Bronchial epithelial cell (primary cell): ENCODE measurements around the gene NPIPA1. TPM values are rescaled to one million over a fixed set of nuclear protein-coding genes. Genes with fewer than 3 reads are reported as not detected.
"Not testable (repeated sequence)": the region's sequence is repeated elsewhere in the genome, so short reads cannot be mapped to it uniquely, and the experiment has no call there.

ENCODE experiments used
- DNase-seq: peaks from one replicate; pipeline ENCODE4 v3.0.0-alpha.2; 2010; ENCODE audit warnings: low read depth
- FAIRE-seq: peaks from 2 replicates; lab custom pipeline; 2011; peaks lifted over from hg19 to GRCh38; lab: Jason Lieb, UNC
- H3K27me3 ChIP-seq: 2 replicates; pipeline ENCODE4 v1.5.1; 2011; ENCODE audit warnings: low read length; ENCODE audit not compliant: control insufficient read depth, insufficient read depth
- H3K36me3 ChIP-seq: 2 replicates; pipeline ENCODE4 v1.5.1; 2011; ENCODE audit warnings: low read length; ENCODE audit not compliant: control insufficient read depth, insufficient read depth
- H3K4me3 ChIP-seq: 2 replicates; pipeline ENCODE4 v1.5.1; 2011; ENCODE audit warnings: mild to moderate bottlenecking, low read depth, low read length, control low read depth
- total RNA-seq: library from RNA; depleted of rRNA; stranded (reverse); fragments of >200 nt; gene quantifications from 2 replicates; pipeline ENCODE4 v1.2.1, GENCODE V29; 2014

NPIPA1 gene
- total RNA-seq, result 43.7 and 65.7 TPM in 2 replicates

DNA sequence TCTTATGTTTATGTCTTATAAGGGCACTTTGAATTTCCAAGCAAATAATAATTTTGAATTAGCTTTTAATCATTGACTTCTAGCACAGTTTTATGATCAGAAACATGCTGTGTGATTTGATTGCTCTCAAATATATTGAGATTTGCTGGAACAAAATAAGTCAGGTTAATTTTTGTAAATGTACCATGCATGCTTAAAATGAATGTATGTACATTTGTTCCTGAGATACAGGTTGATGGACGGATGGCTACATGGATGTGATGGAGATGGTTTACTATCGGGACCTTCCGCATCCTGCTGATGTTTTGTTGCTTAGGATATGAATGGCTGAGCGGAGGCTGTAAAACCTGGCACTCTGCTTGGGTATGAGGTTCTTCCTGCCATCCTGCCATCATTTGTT, at the start of gene NPIPA1:
Gene NPIPA1 (plus strand): TSS at position 301 of the 400 bp plus-strand sequence. CDS start 0 bp downstream, at position 301.
- not testable (repeated sequence) for H3K36me3 ChIP-seq, DNase-seq, H3K4me3 ChIP-seq, H3K27me3 ChIP-seq, FAIRE-seq

DNA sequence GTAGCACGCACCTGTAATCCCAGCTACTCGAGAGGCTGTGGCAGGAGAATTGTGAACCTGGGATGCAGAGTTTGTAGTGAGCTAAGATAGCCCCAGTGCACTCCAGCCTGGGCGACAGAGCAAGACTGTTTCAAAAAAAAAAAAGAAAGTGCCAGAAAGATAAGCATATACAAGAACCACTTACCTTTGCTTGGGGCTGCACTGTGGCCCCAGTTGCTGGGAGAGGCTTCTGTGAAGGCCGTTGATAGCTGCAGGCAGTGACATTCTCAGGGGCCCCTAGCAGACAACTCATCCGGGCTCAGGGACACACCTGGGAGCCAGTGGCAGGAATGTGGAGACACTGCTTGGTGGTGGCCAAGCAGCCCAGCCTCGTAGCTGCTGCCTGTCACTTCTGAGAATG, 45.1 kb upstream of the NPIPA1 start:
- DNase-seq, H3K4me3 ChIP-seq, H3K27me3 ChIP-seq, H3K36me3 ChIP-seq, FAIRE-seq: not testable (repeated sequence)

DNA sequence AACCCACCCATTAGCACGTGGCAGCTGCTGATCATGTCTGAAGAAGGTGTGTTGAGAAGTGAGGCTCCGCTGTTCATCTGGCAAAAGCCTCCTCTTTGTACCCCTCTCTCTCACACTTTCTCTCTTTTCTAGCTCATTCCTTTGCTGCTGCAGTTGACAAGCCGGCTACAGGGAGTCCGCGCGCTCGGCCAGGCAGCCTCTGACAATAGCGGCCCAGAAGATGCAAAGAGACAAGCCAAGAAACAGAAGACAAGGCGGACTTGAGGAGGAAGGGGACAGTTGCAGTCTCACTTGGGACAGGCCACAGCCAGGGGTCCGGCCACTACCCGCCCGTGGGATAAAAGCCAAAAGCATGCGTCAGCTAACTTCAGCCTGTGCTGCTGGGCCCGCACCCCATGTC, 41.9 kb upstream of the NPIPA1 start:
- FAIRE-seq, H3K36me3 ChIP-seq, H3K4me3 ChIP-seq, H3K27me3 ChIP-seq, DNase-seq: not testable (repeated sequence)

DNA sequence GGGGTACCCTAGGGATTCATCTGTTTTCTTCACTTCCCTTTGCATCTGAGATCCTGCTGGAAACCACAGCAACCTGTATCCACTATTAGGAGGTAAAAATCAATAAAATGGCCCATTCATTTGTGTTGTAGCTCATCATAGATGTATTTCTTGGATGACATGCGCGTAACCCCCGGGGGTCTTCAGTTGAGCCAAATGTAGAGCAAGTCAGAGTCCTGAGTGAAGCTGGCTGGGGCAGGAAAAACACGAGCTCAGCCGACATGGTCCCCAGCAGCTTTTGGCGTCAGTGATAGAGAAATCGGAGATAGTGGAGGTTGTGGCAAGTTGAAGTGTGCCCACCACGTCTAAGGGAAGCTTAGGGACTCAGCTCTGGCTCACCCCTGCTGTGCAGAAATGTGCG, 41.2 kb upstream of the NPIPA1 start:
- H3K27me3 ChIP-seq, FAIRE-seq, DNase-seq, H3K4me3 ChIP-seq, H3K36me3 ChIP-seq: not testable (repeated sequence)

DNA sequence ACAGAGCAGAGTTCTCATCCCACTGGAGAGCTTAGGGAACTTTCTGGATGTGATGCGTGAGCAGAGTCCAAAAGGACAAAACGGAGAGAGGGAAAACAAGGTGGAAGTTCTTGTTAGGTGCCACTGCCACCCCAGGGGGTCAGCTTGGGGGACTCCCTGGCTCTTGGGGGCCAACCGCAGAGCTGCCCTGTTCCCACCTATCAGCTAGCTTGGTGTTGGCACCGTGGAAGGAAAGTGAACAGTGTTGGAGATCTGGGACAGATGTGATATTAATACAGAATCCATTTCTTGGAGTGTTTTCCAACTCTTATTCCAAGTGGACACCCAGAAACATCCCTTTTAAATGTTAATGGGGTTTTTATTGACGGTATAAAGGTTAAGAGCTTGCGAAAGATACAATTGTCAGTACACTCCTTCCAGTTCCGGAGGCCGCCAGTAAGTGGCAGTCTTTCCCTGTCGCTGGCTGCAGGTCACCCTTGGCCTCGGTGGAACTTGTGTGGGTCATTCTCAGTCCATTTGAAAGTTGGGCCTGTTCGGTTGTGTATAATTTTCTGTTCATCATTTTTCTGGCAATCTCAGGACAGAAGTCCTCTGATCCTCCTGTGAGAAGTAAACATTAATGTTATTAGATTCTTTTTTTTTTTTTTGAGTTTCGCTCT, 40.1 kb upstream of the NPIPA1 start:
- H3K4me3 ChIP-seq, H3K36me3 ChIP-seq, FAIRE-seq, DNase-seq, H3K27me3 ChIP-seq: not testable (repeated sequence)

DNA sequence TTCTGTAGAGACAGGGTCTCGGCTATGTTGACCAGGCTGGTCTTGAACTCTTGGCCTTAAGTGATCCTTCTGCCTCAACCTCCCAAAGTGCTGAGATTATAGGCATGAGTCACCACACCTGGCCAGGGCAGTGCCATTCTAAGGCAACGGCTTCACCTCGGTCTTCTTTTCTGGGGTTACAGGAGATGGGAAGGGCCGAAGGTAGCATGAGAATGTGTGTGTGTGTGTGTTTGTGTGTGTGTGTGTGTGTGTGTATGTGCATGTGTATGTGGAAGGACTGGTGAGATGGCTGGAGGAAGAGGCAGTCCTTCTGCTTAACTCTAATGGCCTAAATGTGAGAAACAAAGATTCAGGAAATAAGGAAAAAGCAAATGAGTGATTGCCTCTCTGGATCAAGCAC, 39.1 kb upstream of the NPIPA1 start:
- H3K4me3 ChIP-seq, FAIRE-seq: not testable (repeated sequence)

DNA sequence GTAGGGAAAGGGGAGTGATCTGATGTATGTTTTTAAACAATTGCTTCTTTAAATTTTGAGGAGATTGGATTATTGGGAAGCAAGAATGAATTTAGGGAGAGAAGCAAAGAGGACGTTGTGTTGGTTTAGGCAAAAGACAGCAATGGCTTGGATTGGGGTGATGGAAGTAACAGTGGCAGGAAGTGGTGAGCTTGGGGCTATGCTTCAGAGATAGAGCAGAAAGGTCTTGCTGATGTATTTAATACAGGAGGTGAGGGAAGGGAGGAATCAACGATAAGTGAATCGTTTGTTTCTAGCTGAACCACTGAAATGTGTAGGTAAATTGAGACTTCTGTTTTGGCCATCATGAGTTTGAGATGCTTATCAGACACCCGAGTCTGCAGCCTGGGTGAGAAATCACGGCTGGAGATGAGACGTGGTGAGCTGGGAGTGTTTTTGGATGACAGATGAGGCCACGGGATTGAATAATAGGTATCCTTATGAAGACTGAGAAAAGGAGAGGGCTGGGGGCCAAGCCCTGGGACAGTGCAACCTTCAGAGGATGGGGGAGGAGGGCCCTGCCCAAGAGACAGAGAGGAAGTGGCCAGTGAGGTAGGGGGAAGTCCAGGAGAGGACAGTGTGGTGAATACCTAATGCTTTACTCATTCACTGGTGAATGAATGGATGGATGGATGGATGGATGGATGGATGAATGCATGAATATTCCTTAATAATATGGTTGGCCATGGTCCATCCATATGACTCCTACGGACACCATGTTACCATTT, 33.9 kb upstream of the NPIPA1 start:
- not testable (repeated sequence) for H3K36me3 ChIP-seq, DNase-seq, H3K27me3 ChIP-seq, FAIRE-seq, H3K4me3 ChIP-seq

More for the DNA sequence above, 39.1 kb upstream of the NPIPA1 start:
- H3K36me3 ChIP-seq, H3K27me3 ChIP-seq, DNase-seq: not testable (repeated sequence)

DNA sequence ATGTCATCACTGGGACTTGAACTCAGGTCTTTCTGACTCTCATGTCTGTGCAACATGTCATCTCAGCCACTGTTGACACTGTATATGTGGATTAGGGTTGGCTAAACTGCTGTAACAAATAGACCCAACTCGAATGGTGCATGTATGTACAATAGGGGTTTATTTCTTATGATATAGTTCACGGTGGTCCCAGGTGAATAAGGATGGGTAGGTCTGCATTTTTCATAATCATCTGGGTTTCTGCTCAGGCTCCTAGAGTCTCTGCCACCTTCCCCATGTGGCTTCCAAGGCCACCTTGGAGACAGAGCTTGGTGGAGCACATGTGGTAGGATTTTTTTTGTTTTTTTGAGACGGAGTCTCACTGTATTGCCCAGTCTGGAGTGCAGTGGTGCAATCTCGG, 27.5 kb upstream of the NPIPA1 start:
- not testable (repeated sequence) for H3K4me3 ChIP-seq, FAIRE-seq, H3K27me3 ChIP-seq, H3K36me3 ChIP-seq, DNase-seq

DNA sequence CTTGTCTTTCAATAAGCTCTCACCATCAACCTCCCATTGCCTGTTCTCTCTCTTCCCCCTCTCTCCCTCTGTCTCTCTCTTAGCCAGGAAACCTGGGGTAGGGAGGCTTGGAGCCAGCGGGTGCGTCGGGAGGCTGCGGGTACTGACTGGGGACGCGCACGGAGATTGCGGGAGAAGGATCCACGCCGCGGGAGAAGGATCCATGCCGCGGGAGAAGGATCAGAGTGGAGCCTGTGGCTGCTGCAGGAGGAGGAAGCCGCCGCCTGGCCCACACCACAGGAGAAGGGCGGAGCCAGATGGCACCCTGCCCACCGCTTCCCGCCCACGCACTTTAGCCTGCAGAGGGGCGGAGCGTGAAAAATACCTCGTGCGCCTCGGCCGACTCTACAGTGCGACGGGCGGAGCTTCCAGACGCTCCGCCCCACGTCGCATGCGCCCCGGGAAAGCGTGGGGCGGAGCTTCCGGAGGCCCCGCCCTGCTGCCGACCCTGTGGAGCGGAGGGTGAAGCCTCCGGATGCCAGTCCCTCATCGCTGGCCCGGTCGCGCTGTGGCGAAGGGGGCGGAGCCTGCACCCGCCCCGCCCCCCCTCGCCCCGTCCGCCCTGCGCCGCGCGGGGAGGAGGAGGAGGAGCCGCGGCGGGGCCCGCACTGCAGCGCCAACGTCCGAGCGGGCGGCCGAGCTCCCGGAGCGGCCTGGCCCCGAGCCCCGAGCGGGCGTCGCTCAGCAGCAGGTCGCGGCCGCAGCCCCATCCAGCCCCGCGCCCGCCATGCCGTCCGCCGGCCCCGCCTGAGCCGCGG, 26.2 kb upstream of the NPIPA1 start:
- H3K36me3 ChIP-seq, DNase-seq, FAIRE-seq, H3K27me3 ChIP-seq, H3K4me3 ChIP-seq: not testable (repeated sequence)

DNA sequence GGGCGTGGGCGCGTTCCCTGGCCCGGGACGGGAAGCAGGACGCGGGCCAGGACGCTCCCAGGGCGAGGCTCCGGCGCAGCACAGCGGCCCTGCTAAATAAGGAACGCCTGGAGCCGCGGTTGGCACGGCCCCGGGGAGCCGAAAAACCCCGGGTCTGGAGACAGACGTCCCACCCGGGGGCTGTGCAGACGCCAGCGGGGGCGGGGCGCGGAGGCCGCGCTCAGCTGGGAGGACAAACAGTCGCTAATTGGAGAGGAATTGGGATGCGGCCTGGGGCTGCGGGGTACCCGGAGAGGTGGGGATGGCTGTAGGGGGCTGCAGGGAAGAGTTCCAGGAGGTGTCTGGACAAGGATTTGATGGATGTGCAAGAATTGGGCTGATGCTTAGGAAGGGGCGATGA, 25.3 kb upstream of the NPIPA1 start:
- DNase-seq, H3K27me3 ChIP-seq, H3K36me3 ChIP-seq, FAIRE-seq: not testable (repeated sequence)
- peak overlapping the region; percentile 41 for H3K4me3 ChIP-seq

DNA sequence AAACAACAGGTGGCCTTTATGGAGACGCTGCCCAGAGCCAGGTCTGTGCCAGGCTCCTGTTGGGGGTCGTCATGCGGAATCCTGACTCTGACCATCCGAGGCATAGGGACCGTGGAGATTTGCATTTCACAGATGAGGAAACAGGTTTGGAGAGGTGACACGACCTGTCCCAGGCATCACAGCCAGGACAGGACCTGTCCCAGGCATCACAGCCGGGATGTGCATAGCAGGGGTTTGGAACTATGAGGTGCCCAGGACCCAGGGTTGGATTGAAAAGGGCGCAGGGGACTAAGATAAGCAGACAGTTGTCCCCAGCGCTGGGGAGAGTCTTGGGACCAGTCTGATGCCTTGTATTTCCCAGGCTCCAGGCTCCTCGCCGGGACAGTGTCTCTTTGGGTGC, 24.7 kb upstream of the NPIPA1 start:
- not testable (repeated sequence) for H3K27me3 ChIP-seq, DNase-seq, H3K4me3 ChIP-seq, FAIRE-seq, H3K36me3 ChIP-seq

DNA sequence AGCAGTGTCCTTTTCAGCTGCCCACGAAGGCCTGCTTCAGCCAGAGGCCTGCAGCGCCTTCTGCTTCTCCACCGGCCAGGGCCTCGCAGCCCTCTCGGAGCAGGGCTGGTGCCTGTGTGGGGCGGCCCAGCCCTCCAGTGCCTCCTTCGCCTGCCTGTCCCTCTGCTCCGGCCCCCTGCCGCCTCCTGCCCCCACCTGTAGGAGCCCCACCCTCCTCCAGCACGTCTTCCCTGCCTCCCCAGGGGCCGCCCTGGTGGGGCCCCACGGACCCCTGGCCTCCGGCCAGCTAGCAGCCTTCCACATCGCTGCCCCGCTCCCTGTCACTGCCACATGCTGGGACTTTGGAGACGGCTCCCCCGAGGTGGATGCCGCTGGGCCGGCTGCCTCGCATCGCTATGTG, 18.7 kb upstream of the NPIPA1 start:
- not testable (repeated sequence) for H3K36me3 ChIP-seq, FAIRE-seq

DNA sequence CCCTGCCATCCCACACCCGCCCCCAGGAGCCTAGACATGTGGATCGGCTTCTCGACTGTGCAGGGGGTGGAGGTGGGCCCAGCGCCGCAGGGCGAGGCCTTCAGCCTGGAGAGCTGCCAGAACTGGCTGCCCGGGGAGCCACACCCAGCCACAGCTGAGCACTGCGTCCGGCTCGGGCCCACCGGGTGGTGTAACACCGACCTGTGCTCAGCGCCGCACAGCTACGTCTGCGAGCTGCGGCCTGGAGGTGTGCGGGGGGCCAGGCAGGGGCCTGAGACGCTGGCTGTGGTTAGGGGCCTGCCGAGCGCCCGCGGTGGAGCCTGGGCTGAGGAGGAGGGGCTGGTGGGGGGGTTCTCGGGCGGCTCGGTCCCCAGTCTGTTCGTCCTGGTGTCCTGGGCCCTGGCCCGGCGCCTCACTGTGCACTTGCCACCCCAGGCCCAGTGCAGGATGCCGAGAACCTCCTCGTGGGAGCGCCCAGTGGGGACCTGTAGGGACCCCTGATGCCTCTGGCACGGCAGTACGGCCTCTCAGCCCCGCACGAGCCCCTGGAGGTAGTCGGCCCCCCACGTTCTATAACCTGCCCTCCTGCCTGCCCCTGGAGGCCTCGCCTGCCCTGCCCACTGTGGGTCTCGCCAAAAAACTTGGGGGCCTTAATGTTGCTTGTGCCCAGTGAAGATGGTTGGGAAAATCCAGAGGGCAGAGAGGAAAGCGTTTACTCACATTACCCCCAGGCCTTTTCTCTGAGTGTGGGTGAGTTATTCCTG, 17.2 kb upstream of the NPIPA1 start:
- H3K36me3 ChIP-seq, FAIRE-seq, H3K4me3 ChIP-seq, H3K27me3 ChIP-seq, DNase-seq: not testable (repeated sequence)

More for the DNA sequence above, 18.7 kb upstream of the NPIPA1 start:
- DNase-seq, H3K4me3 ChIP-seq, H3K27me3 ChIP-seq: not testable (repeated sequence)
